ENCODE measurements around the gene NECAB3. TPM values are rescaled to one million over a fixed set of nuclear protein-coding genes. Genes with fewer than 3 reads are reported as not detected.

NECAB3 gene
- total and polyA plus RNA-seq, 2 of the 4 experiments (the other 2 are of a cell fraction): 8.6 to 28.4 TPM

- CTCF ChIA-PET: no interaction called here
- H3K23ac ChIP-seq (ENCODE audit: low read depth, low read length): no peak overlapping the region
- DNase-seq (no peak), ATAC-seq (ENCODE audit: low read depth) (no peak)
- H3K9me1 ChIP-seq (ENCODE audit: insufficient read depth, low read length): peaks cover 7% of the 10 kb centered on the region; the same call in 1 of the 2 replicates
- no peak overlapping the region for H3K56ac ChIP-seq (ENCODE audit: extremely low read depth, insufficient read depth, low read length)
- no peak overlapping the region for H4K91ac ChIP-seq (ENCODE audit: insufficient read depth, low read depth, low read length)
- H3K18ac ChIP-seq (ENCODE audit: low read depth, low read length): no peak overlapping the region
- no peak overlapping the region for H2BK120ac ChIP-seq (ENCODE audit: low read depth, low read length)
- in situ Hi-C loops (cut with MboI; ENCODE audit: low sequenced_read_pairs) (no loop called here), dilution Hi-C loops (cut with HindIII; ENCODE audit: low sequenced_read_pairs, unreplicated experiment) (no loop called here), intact Hi-C loops (cut with micrococcal nuclease) (no loop called here)
- no CpG with 5 or more reads among the region's 4 CpGs for WGBS, 2 experiments (ENCODE audit: extremely low coverage in 2 of 2, insufficient read length in 1 of 2)
- H2AFZ ChIP-seq (replicated peaks; ENCODE audit: low read length, poor library complexity): no peak overlapping the region
- no peak overlapping the region for H2BK5ac ChIP-seq (ENCODE audit: low read depth, low read length, poor library complexity, severe bottlenecking)
- POLR2A ChIA-PET (ENCODE audit: unreplicated experiment): no interaction called here
- no peak overlapping the region for H2AK5ac ChIP-seq (ENCODE audit: low read depth, low read length)
- H3K4me1 ChIP-seq (ENCODE audit: control insufficient read depth, insufficient read depth, low read length): no peaks in the 10 kb centered on the region
- no peaks in the 10 kb centered on the region; a peak in 2 of 4 replicates for H3K79me1 ChIP-seq (ENCODE audit: low read depth in 1 of 2, low read length in 2 of 2)
- H3K9ac ChIP-seq (ENCODE audit: low read depth, low read length): no peak overlapping the region
- H3K4ac ChIP-seq (ENCODE audit: low read depth, low read length): no peak overlapping the region
- no peaks in the 10 kb centered on the region for H3K9me3 ChIP-seq (ENCODE audit: control insufficient read depth, insufficient read depth, low read length)
- H3K36me3 ChIP-seq (ENCODE audit: control insufficient read depth, insufficient read depth, low read length): peaks cover 55% of the 10 kb centered on the region
- no peak overlapping the region for H4K8ac ChIP-seq (ENCODE audit: low read depth in 2 of 2, low read length in 2 of 2)
- no peaks in the 10 kb centered on the region for H4K20me1 ChIP-seq (ENCODE audit: insufficient read depth, low read length)
- H2BK20ac ChIP-seq (ENCODE audit: low read depth, low read length): no peak overlapping the region
- H3K27me3 ChIP-seq (ENCODE audit: control insufficient read depth, insufficient read depth, low read length): no peaks in the 10 kb centered on the region
- no peak overlapping the region for H3K4me2 ChIP-seq (ENCODE audit: low read depth, low read length)
- no peak for TF ChIP-seq RCOR1 (IDR thresholded peaks at IDR 0.05; ENCODE audit: insufficient replicate concordance, low read length)
- TF ChIP-seq MAZ (IDR thresholded peaks at IDR 0.05; ENCODE audit: borderline replicate concordance, low read depth, low read length): no peak
- TF ChIP-seq USF2 (IDR thresholded peaks at IDR 0.05; ENCODE audit: low read depth, low read length): no peak
- TF ChIP-seq CTCF (conservative IDR thresholded peaks at IDR 0.05; ENCODE audit: low read depth, low read length): no peak
- TF ChIP-seq BHLHE40 (IDR thresholded peaks at IDR 0.05; ENCODE audit: low read depth, low read length): no peak
- TF ChIP-seq NFE2L2 (IDR thresholded peaks at IDR 0.05; ENCODE audit: low read depth, low read length): no peak
- H3K14ac ChIP-seq (replicated peaks; ENCODE audit: low read depth, low read length): no peak overlapping the region
- no peak overlapping the region for H4K5ac ChIP-seq (ENCODE audit: low read depth, low read length)
- H3K27ac ChIP-seq (ENCODE audit: insufficient read depth, low read length): no peak overlapping the region
- no TSS peak for BruUV-seq (replicated peaks)
- no peak overlapping the region for H2BK15ac ChIP-seq (ENCODE audit: low read depth, low read length)
- H3K4me3 ChIP-seq (ENCODE audit: insufficient read depth, low read depth, low read length): no peak overlapping the region
- H2AK9ac ChIP-seq (replicated peaks; ENCODE audit: low read depth, low read length, poor library complexity): no peak overlapping the region
Measured at GRCh38 chr20:33627577-33628216, 46.5 kb downstream of the NECAB3 start.

Measured in IMR-90 (cell line).